Measurements from ENCODE around the gene GYPB.
"Not testable (repeated sequence)": the region's sequence is repeated elsewhere in the genome, so short reads cannot be mapped to it uniquely, and the experiment has no call there.

The GYPB gene

DNA sequence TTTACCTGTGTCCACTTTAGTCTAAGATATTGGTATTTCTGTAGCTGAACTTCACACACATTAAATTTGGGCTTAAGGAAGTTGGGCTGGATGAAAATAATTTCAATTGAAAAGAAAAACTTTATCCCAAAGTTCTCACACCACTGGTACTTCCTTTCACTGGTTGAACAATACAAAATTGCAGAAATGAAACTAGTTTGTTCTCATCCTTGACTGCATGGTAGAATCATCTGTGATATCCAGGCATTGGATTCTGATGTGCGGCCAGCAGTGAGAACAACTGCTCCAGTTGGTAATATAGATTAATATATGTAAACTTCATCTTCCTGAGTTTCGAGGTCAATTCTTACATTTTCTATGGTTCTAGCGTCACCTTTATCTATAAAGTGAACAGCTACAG lies 10.6 kb downstream of the GYPB start:
- not testable (repeated sequence) for DNase-seq

DNA sequence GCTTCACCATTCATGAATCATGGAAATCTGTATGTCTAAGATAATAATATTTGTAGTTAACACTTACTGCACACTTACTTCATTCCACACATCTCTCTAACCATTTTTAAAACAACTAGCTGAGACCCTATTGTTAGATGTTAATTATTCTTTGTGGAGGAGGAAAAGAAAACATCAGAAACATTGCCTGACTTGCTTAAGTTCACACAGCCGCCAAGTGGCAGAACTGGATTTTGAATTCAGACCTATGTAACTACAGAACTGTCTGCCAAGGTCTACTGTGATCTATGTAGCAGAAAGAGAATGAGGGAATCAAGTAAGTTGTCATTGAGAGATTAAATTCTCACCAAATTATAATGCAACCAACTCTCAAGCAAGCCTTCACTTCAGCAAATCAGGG lies 11.2 kb downstream of the GYPB start:
- not testable (repeated sequence) for DNase-seq

DNA sequence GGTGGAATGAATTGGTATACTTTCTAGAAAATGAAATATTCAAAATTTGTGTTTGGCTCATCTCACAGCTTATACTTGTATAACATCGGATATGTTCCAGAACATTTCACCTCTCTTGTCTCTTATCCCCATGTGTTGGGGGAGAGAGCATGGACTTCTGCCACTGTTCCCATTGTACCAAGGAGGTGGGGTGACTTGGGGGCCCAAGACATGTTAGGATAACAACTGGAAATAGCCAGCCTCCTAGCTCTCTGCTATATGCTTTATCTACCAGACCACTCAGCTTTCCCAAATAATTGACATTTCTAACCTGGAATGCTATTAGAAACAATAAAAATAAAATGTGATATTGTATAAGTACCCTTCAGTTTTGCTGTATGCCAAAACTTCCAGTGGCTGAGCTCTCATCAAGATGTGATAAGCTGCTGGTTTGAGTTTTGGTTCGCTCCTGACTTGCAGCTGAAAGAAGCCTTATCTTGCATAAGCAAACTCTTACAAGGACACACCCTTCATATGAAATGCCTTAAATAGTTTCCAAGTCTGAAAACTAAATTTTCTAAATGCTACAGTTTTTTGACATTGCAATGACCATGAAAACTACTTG lies 12.9 kb downstream of the GYPB start:
- DNase-seq: not testable (repeated sequence)

DNA sequence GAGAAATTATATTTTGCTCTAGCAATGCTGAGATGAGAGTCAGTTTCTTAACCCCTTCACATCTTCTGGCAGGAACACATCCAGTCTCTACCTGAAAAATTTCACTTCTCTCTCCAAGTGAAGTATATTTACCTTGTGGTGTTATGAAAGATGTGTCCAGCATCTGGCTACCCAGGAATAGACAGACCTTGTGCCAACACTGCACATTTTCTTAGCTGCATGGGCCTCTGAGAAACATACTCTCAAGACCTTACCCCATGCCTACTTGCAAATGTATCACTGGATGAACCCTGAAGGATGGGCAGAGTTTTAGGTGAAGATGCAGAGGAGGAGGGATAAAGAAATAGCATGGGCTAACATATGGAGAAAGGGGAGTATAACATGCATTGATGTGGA lies 13.6 kb downstream of the GYPB start:
- not testable (repeated sequence) for DNase-seq

DNA sequence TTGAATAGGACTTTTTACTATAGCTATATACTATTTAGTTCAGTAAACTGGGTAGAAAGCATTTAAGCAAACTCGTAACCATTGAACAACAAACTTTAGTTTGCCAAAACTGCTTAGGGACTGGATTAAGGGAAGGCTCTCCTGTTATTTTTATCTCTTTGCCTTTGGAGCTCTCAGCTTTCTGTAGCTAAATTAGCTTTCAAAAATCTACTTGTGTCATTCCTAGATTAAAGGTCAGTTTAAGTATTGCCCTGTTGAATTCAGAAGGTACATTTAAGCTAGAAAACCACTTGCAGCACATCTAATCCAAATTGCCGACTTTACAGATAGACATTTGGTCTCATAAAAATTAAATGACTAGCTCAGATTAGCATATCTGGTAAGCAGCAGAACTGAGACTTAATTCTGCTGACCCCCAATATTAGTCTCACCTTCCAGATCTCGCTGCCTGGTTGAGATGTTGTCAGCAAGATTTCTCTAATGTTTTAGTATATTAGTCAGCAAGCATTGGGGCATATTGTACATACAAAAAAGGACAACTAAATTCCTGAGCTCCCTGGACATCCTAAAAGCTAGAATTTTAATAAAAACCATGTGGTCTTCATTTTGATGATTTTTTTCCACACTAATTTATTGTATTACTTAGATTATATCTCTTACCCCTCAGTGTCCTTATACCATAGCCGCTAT lies 14.2 kb downstream of the GYPB start:
- not testable (repeated sequence) for DNase-seq

DNA sequence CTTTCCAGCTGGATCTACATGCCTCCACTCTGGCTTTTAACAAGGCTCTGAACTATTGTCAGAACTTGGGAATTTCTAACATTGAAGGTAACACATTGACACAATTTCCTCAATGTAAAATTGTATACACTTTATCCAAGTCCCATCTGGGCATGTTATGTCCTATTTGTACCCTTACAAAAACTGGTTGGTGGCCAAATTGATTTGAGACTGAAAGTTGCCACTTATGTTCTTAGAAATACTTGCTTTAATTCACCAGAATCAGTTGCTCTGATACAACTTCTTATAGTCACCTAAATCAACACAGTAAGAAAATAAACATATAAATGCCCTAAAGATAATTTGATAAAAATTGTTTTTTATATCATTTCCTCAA lies 15.3 kb downstream of the GYPB start:
- DNase-seq: not testable (repeated sequence)

DNA sequence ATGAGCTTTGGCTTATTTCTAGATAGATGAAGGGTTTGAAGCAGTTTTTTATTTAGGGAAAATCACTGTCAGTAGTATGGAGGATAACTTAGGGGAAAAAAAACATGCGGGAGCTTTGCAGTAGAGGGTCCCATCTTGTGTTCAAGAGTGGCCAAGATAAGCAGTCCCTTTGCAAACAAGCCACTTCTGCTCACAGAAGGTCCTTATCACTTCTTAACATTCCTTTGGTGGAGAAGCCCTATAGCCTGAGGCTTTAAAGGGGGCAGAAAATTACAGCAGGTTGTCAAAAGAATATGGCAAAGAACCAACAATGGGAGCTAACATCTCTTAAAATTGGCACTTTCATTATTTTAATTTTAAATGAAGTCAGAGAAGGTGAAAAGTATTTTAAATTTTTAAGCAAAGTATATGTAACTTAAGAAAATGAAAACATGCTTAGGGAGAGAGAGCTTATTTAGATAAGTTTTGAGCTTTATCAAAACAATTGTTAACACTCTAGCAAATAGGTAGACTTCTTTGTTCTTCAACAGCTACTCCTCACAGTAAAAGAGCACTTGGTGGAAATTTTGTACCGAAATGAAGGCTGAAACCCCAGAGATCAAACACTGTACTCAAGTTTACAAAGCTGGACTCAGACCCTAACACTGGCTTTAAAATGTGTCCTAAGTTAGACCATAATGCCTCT lies 15.8 kb downstream of the GYPB start:
- not testable (repeated sequence) for DNase-seq

DNA sequence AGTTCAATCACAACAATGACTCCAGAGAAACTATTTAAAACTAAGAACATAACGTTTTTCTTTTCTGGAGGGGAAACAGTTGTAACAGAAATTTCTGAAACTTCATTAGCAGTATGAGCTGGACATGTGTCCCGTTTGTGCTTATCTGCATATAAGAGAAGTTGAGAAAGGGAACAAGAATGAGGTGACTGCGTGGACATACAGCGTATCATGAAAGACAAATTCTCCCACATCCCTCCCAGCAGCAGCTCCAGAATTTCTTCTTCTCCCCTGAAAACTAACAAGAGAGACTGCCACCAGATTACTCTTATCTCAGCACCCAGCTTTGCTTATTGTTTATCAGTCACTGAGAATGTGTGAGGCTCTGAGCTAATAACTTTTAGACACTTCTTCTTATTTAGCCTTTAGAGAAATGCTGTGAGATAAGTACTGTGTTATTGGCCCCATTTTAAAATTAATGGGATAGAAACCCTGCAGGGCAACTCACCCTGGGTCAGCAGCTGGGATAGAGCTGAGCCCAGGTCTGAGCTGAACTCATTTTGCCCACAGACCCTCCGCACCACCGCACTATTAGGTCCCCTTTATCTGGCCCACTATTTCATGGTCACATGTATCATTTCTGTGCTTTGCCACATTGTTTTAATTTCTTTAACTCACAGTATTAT lies 18.7 kb downstream of the GYPB start:
- not testable (repeated sequence) for DNase-seq

DNA sequence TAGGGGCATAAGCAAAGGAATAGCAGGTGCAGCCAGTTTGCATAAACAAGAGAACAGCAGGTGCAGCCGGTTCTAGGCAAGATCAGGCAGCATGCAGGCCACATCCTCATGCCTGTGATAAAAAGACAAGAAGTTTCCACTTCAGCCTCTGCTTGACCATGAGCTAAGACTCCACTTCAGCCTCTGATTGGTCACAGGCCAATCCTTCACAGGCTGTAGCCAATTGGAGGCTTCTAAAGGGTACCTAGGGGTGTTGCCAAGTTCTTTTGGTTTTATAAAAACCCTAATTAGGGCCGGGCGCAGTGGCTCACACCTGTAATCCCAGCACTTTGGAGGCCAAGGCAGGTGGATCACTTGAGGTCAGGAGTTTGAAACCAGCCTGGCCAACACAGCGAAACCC lies 23.0 kb downstream of the GYPB start:
- not testable (repeated sequence) for DNase-seq

DNA sequence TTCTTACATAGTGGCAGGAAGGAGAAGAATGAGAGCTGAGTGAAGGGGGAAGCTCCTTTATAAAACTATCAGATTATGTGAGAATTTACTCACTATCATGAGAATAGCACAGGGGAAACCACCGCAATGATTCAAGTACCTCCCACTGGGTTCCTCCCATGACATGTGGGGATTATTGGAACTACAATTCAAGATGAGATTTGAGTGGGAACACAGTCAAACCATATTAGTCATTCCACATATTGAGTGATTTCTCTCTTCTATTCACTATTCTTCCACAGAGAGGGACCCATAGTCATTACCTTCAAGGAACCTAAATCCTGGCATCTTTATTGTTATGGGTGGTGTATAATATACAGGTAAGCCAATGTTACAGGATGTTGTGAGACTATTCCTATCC lies 27.4 kb downstream of the GYPB start:
- not testable (repeated sequence) for DNase-seq

DNA sequence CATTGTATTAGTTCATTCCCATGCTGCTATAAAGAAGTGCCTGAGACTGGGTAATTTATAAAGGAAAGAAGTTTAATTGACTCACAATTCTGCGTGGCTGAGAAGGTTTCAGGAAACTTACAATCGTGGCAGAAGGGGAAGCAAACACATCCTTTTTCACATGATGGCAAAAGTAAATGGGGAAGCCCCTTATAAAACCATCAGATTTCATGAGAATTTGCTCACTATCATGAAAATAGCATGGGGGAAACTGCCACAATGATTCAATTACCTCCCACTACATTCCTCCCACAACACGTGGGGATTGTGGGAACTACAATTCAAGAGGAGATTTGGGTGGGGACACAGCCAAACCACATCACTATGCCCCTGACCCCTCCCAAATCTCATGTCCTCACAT lies 28.5 kb downstream of the GYPB start:
- DNase-seq: not testable (repeated sequence)

DNA sequence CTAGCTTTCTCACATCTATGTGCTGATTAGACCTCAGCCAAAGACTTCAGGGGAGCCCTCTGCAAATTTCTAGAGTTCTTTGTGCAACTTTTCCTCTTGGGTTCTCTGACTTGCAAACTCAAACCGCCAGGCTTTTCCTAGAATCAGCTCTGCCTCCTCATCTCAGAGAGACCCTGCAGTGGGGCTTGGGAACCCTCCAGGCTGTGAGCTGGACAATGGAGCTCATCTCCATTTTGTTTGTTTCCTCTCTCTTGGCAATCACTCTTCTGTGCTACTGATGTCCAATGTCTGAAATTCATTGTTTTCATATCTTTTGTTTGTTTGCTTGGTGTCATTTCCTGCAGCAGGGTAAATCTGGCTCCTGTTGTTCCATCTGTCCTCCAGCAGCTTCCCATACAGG lies 33.0 kb downstream of the GYPB start:
- no peak for DNase-seq

DNA sequence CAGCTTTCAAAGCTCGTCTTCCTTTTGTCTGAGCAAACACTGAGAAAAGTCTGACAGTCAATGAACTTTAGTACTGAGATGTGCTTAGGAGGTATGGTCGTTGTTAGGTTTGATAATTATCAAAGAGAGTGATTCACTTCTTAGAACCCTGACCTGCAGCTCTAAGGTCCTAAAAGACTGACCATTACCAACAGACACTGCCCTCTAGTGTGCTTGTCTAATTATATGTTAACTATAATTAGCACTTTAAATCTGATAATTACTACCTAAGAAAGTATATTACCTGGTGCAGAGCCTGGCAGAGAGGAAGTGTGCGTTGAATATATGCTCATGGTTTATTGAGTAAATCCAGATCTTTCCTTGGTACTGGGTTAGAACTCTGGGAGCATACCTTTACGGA lies 38.4 kb downstream of the GYPB start:
- not testable (repeated sequence) for DNase-seq

DNA sequence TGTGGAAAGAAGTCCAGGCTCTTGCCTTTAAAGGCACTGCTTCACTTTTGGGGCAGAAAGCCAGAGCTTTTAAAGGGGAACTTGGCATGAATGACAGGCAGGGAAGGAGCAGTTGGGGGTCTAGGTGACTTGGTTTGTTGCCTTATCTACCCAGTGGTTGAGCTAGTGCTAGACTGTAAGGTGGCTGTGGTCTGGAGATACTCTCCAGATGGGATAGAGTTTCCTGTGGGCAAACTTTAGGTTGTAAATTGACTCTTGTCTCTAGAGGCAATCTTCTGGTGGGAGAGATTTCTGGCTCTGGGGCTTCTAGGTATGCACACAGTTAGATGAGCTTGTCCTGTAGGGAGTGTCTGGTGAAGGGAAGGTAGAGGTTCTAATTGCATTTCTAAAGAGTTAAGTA lies 43.7 kb downstream of the GYPB start:
- DNase-seq: not testable (repeated sequence)

DNA sequence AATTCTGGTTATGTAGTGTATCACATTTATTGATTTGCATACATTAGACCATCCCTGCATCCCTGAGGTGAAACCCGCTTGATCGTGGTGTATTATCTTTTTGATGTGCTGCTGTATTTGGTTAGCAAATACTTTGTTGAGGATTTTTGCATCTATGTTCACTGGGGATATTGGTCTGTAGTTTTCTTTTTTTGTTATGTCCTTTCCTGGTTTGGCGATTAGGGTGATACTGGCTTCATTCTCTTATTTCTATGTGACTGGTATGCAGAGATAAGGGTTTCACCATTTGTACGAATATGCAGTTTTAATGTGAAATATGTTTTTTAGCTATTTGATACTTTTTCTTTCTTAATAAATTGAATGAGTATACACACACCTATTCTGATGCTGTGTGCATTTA lies 45.2 kb downstream of the GYPB start:
- DNase-seq: not testable (repeated sequence)

DNA sequence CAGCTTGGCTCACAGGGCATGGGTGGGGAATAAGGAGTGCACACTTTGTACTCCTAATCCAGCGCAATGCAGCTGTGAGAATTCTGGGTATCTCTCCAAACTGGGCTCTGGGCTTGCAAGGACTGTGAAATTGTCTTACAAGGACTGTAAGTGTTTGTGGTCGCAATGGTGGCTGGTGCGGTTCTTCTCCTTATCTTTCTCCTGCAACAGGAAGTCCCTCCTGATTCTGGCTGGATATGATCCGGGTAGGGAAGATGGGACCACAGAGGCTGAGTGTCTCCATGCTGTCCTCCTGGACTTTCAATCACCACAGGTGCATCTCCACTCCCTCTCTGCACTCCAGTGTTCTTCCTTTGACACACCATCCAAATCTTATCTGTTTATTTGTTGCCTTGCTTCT lies 58.1 kb downstream of the GYPB start:
- DNase-seq: no peak

DNA sequence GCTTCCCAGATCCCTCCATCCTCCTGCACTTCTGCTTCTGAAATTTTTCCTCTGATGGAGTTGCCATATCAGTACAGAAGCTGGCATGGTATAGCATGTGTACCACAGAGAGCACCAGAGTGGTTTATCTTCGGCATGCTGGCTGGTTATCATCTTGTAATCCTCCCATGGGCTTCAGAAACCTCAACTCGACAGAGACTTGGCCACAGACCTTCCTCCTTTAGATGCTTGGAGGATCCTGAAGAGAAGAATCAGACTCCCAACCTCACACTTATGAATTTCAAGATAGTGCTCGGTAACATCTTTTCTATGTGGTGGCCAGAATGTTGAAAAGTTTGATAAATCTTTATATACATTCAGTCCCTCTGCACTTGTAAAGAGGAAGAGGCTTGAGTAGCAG lies 63.9 kb downstream of the GYPB start:
- not testable (repeated sequence) for DNase-seq

DNA sequence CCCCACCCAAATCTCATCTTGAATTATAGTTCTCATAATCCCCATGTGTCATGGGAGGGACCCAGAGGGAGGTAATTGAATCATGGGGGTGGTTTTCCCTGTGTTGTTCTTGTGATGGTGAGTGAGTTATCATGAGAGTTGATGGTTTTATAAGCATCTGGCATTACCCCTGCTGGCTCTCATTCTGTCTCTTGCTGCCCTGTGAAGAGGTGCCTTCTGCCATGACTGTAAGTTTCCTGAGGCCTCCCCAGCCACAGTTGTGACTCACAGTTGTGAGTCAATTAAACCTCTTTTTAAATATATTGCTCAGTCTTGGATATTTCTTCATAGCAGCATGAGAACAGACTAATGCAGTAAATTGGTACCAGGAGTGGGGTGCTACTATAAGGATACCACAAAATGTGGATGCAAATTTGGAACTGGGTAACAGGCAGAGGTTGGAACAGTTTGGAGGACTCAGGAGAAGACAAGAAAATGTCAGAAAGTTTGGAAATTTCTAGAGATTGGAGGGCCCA lies 67.7 kb downstream of the GYPB start:
- DNase-seq: not testable (repeated sequence)

DNA sequence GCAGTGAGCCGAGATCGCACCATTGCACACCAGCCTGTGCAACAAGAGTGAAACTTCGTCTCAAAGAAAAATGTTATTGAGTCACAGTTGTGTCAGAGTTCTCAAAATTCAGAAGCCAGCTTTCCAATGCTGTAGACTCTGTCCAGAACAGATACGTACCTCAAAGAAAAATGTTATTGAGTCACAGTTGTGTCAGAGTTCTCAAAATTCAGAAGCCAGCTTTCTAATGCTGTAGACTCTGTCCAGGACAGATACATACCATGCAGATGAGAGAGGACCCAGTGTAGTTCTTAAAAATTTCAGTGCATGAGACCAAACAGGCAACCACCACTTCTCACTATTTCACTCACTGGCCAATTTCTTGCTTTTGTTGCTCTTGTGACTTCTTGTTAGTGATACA lies 68.2 kb downstream of the GYPB start:
- not testable (repeated sequence) for DNase-seq

DNA sequence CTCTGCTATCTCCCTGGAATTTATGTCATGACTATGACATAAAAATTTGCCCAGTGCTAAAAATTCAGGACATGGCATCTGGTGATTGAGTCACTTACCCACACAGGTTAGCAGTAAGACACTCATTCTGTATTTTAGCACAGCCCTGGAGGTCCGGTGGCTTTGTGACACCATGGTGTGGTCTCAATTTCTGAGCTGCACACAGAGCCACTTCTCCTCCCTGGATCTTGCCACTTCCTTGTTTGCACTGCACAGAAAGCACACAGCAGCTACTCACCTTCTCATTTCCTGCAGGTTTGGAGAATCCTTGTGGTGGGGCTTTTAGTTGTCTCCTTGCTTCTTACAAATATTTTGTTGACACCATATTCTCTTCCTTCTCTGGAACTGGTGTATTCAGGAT lies 69.0 kb downstream of the GYPB start:
- DNase-seq: not testable (repeated sequence)

DNA sequence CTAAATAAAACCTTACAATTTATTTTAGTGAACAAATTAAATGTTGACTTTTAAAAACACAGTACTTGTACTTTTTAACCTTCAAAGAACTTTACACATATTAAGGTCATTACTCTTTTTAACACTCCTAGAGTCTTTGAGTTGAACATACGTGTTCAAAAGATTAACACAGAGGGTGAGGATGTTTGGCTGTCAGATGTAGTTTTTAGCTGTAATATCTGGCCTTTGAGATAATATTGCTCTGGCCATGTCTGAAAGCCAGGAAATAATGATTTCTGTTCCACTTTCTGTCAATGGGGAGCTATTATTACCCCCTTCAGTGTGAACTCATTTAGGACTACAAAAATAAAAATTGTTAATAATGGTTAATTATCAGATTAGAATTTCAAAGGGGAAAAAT lies 71.7 kb downstream of the GYPB start:
- DNase-seq: not testable (repeated sequence)
